HG03097 (cell line): ENCODE data around the gene MIA.
"Not testable (repeated sequence)": the region's sequence is repeated elsewhere in the genome, so short reads cannot be mapped to it uniquely, and the experiment has no call there.

Source experiments
- ATAC-seq: cut with Tn5 transposase; IDR thresholded peaks from one replicate; pipeline ENCODE4 v1.9.1; 2021; ENCODE audit not compliant: unreplicated experiment, low FRiP score

Gene MIA

GRCh38 chr19:40801426-40802299, 26.3 kb downstream of the MIA start:
- ATAC-seq, result no peak

GRCh38 chr19:40802300-40803169, 27.2 kb downstream of the MIA start:
- no peak for ATAC-seq

GRCh38 chr19:40803170-40803856, 28.0 kb downstream of the MIA start:
- no peak for ATAC-seq

- no peak for ATAC-seq
Observed at GRCh38 chr19:40803857-40804782, 28.8 kb downstream of the MIA start.

GRCh38 chr19:40804783-40805242, 29.5 kb downstream of the MIA start:
- no peak for ATAC-seq

GRCh38 chr19:40805258-40805868, 30.0 kb downstream of the MIA start:
- no peak for ATAC-seq

- no peak for ATAC-seq
Observed at GRCh38 chr19:40806423-40807146, 31.3 kb downstream of the MIA start.

GRCh38 chr19:40807147-40808020, 32.1 kb downstream of the MIA start:
- ATAC-seq, result no peak

- no peak for ATAC-seq
Observed at GRCh38 chr19:40808021-40808325, 32.7 kb downstream of the MIA start.

- ATAC-seq, result no peak
Observed at GRCh38 chr19:40808497-40808896, 33.2 kb downstream of the MIA start.

- ATAC-seq, result no peak
Observed at GRCh38 chr19:40809358-40810086, 34.2 kb downstream of the MIA start.

- ATAC-seq, result no peak
Observed at GRCh38 chr19:40810160-40810559, 34.8 kb downstream of the MIA start.

GRCh38 chr19:40810649-40811408, 35.5 kb downstream of the MIA start:
- ATAC-seq, result peak; percentile 47

- ATAC-seq, result no peak
Observed at GRCh38 chr19:40811478-40812341, 36.4 kb downstream of the MIA start.

GRCh38 chr19:40812571-40812970, 37.2 kb downstream of the MIA start:
- ATAC-seq, result not testable (repeated sequence)

GRCh38 chr19:40813182-40813581, 37.9 kb downstream of the MIA start:
- no peak for ATAC-seq
